Measurements from ENCODE around the gene NFIX.
A peak's percentile ranks its signal among the peaks of the same experiment; 100 is the strongest.

NFIX gene

GRCh38 chr19:13010038-13010991 is 15.0 kb downstream of the NFIX start:
- DNase-seq: no peak

- DNase-seq: no peak
Measured at GRCh38 chr19:13010992-13011652, 15.8 kb downstream of the NFIX start.

- no peak for DNase-seq
Measured at GRCh38 chr19:13011653-13012389, 16.5 kb downstream of the NFIX start.

- DNase-seq: no peak
Measured at GRCh38 chr19:13012390-13012689, 17.1 kb downstream of the NFIX start.

GRCh38 chr19:13012690-13013608 is 17.7 kb downstream of the NFIX start:
- peak; percentile 30 for DNase-seq

GRCh38 chr19:13013649-13014048 is 18.4 kb downstream of the NFIX start:
- no peak for DNase-seq

GRCh38 chr19:13014101-13014920 is 19.0 kb downstream of the NFIX start:
- DNase-seq: no peak

GRCh38 chr19:13014921-13015280 is 19.6 kb downstream of the NFIX start:
- DNase-seq: no peak

- DNase-seq: no peak
Measured at GRCh38 chr19:13015361-13016223, 20.3 kb downstream of the NFIX start.

GRCh38 chr19:13016245-13016627 is 21.0 kb downstream of the NFIX start:
- no peak for DNase-seq

- DNase-seq: no peak
Measured at GRCh38 chr19:13016628-13017305, 21.5 kb downstream of the NFIX start.

GRCh38 chr19:13017306-13018034 is 22.2 kb downstream of the NFIX start:
- no peak for DNase-seq

- no peak for DNase-seq
Measured at GRCh38 chr19:13018035-13018914, 23.0 kb downstream of the NFIX start.

GRCh38 chr19:13019332-13019731 is 24.1 kb downstream of the NFIX start:
- DNase-seq: no peak

GRCh38 chr19:13020002-13020414 is 24.7 kb downstream of the NFIX start:
- no peak for DNase-seq

GRCh38 chr19:13022111-13022858 is 27.0 kb downstream of the NFIX start:
- no peak for DNase-seq

- no peak for DNase-seq
Measured at GRCh38 chr19:13022859-13023636, 27.8 kb downstream of the NFIX start.
